Measurements from ENCODE around the gene SLC6A1.

SLC6A1 gene

DNA sequence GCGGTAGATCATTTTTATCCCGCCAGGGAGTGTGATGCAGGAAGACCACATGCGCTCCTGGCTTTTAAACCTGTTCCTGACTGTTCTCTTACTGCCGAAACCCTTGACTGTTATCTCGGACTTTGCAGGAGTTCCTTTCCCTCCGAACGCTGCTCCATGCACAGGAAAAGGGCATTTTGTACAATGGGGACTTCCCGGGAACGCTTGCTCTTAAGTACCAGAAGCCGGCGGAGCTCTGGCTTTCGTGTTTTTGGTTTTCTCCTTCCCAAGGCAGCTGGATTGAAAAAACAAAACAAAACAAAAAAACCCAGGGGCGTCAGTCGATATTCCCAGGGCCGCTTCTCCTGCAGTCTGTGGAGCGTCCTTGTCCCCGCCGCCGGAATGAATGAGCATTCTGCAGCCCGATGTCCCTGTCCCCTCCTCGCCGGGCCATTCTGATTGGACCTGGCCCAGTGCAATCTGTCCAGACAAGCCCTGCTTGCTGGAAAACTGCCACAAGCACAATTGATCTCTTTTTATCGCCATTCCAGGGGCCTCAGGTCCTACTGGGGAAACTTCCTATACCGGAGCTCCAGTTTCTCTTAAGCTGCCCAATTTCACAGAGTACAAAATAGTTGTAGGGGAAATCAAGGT lies 44.8 kb downstream of the SLC6A1 start:
- Histone ChIP-seq H3K27me3 (replicated peaks) (no peaks in the 10 kb centered on the region), H3K27ac (no peak overlapping the region), H3K36me3 (replicated peaks) (no peaks in the 10 kb centered on the region), H3K4me3 (ENCODE audit: low read depth, low read length) (no peak overlapping the region)
- in situ Hi-C loops (cut with HindIII; ENCODE audit: low pct_ligation_motif_present, low sequenced_read_pairs): no loop called here
- TF ChIP-seq, protein P1, sequence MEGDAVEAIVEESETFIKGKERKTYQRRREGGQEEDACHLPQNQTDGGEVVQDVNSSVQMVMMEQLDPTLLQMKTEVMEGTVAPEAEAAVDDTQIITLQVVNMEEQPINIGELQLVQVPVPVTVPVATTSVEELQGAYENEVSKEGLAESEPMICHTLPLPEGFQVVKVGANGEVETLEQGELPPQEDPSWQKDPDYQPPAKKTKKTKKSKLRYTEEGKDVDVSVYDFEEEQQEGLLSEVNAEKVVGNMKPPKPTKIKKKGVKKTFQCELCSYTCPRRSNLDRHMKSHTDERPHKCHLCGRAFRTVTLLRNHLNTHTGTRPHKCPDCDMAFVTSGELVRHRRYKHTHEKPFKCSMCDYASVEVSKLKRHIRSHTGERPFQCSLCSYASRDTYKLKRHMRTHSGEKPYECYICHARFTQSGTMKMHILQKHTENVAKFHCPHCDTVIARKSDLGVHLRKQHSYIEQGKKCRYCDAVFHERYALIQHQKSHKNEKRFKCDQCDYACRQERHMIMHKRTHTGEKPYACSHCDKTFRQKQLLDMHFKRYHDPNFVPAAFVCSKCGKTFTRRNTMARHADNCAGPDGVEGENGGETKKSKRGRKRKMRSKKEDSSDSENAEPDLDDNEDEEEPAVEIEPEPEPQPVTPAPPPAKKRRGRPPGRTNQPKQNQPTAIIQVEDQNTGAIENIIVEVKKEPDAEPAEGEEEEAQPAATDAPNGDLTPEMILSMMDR (IDR thresholded peaks at IDR 0.05; ENCODE audit: low read depth, low read length, missing control alignments): no peak
- DNase-seq: no peak

DNA sequence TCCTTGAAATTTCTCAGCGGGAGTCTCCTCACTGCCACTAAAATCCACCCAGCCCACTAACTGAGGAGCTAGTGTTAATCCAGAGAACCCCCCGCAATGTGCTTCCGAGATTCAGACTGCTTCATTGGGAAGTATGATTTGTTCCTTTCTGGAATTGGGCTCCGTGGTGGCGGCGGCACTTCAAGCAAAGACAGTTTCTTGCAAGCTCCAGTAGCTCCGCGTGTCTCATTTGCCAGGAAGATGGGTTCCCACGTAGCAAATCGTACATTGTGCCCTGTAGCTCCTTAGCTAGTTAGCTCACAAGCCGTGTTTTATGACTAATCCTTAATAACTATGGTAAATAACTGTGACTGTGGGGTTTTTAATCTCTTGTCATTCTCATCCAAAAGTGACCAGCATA lies 45.4 kb downstream of the SLC6A1 start:
- Histone ChIP-seq H3K36me3 (replicated peaks) (no peaks in the 10 kb centered on the region), H3K27me3 (replicated peaks) (no peaks in the 10 kb centered on the region), H3K27ac (no peak overlapping the region), H3K4me3 (ENCODE audit: low read depth, low read length) (no peak overlapping the region)
- TF ChIP-seq, protein P1 (IDR thresholded peaks at IDR 0.05; ENCODE audit: low read depth, low read length, missing control alignments): no peak
- DNase-seq: no peak
- in situ Hi-C loops (cut with HindIII; ENCODE audit: low pct_ligation_motif_present, low sequenced_read_pairs): no loop called here

DNA sequence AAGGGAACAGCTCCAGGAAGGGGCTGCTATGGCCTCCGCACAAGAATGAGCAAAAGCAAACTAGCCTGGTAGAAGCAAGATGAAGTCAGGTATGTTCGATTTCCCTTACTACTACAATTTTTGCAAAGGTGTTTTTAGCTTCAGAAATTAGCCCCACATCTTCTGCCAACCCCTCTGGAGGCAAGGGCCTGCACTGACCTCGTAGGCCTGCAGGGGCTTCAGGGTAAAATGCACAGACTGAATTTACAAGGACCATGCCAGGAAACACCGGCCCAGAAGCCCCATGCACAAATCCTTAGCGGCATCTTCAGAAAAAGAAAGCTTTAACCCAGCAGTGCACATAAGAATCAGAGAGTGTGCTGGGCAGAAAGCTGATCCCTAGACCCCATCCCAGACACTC lies 53.0 kb downstream of the SLC6A1 start:
- H3K4me3 ChIP-seq (ENCODE audit: low read depth, low read length): no peak overlapping the region
- H3K36me3 ChIP-seq (replicated peaks): no peaks in the 10 kb centered on the region
- DNase-seq: no peak
- no peak overlapping the region for H3K27ac ChIP-seq
- TF ChIP-seq, protein P1 (IDR thresholded peaks at IDR 0.05; ENCODE audit: low read depth, low read length, missing control alignments): peak; percentile 22
- in situ Hi-C loops (cut with HindIII; ENCODE audit: low pct_ligation_motif_present, low sequenced_read_pairs): no loop called here
- H3K27me3 ChIP-seq (replicated peaks): peaks cover 9% of the 10 kb centered on the region

DNA sequence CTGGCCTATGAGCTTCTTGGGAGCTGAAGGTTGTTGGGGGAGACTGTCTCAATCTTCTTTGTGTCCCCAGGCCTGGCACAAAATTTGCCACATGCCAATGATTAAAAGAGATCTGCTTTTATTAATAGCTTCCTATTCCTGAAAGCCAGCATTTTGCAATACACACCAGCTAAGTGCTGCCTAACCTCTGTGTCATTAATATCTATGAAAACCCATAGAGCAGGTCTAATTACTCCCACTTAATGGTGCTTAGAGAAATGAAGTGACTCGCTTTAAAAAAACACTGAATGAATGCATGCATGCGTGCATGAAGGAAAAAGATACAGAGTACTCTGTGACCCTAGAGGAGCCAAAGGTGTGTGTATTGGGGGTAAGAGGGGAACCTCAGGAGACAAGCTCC lies 55.0 kb downstream of the SLC6A1 start:
- H3K27ac ChIP-seq: no peak overlapping the region
- no peak for DNase-seq
- TF ChIP-seq, protein P1 (IDR thresholded peaks at IDR 0.05; ENCODE audit: low read depth, low read length, missing control alignments): no peak
- no peaks in the 10 kb centered on the region for H3K36me3 ChIP-seq (replicated peaks)
- no peak overlapping the region for H3K4me3 ChIP-seq (ENCODE audit: low read depth, low read length)
- in situ Hi-C loops (cut with HindIII; ENCODE audit: low pct_ligation_motif_present, low sequenced_read_pairs): no loop called here
- peaks cover 11% of the 10 kb centered on the region for H3K27me3 ChIP-seq (replicated peaks)

DNA sequence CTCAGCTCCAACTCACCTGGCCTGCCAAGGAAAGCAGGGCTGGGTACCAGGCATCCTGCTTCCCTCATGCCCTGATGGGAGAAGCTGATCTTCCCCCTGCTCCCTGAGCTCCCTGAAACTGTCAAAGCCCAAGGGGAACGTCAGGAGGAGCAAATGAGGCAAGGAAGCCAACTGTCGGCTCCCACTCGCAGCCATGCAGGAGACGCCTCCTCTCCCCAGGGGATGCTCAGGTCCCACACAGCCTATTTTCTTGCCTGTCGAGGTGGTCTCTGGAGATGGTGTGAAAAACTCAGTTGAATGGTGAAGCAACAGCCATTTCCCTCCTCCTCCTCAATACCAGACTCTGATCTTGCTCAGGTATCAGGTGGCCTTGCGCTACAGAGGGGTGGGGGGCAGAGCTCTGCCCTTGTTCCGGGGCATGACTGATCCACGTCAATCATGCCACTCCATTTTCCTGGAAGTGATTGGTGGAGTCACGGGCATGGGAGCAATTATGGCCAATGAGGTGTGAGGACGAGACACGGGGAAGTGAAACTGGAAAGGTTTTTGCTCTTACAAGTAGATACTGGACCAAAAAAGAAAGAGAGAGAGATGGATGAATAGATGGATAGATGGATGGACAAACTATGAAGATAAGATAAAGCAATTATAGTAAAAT lies 58.2 kb downstream of the SLC6A1 start:
- TF ChIP-seq, protein P1 (IDR thresholded peaks at IDR 0.05; ENCODE audit: low read depth, low read length, missing control alignments): no peak
- no peak for DNase-seq
- no peaks in the 10 kb centered on the region for H3K36me3 ChIP-seq (replicated peaks)
- in situ Hi-C loops (cut with HindIII; ENCODE audit: low pct_ligation_motif_present, low sequenced_read_pairs): no loop called here
- H3K27ac ChIP-seq: no peak overlapping the region
- no peak overlapping the region for H3K4me3 ChIP-seq (ENCODE audit: low read depth, low read length)
- H3K27me3 ChIP-seq (replicated peaks): peaks cover 12% of the 10 kb centered on the region
